OCI-M2 (cell line): ENCODE measurements around the gene MOGAT2.

Source experiments
- DNase-seq: peaks from one replicate; lab custom pipeline; 2025; ENCODE audit not compliant: unreplicated experiment; lab: John Stamatoyannopoulos, UW

Gene MOGAT2

DNA sequence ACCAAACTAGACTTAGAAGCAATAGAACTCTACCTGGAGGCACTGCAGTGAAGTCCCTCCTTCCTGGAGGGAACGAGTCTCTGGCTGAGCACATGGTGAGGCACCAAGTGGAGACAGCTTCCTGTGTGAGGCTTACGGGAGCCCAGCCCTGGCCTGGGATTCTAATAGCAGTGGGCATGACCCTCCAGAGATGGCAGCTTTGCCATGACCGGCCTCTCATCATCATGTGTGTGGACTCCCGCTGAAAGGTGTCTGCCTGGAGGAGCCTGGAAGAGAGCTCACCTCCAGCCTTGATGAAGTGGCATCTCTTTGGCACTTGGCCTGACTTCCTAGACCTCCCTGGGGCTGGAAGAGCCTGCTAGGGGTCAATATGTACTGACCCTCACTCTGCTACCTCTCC lies 58.9 kb downstream of the MOGAT2 start:
- DNase-seq: no peak

DNA sequence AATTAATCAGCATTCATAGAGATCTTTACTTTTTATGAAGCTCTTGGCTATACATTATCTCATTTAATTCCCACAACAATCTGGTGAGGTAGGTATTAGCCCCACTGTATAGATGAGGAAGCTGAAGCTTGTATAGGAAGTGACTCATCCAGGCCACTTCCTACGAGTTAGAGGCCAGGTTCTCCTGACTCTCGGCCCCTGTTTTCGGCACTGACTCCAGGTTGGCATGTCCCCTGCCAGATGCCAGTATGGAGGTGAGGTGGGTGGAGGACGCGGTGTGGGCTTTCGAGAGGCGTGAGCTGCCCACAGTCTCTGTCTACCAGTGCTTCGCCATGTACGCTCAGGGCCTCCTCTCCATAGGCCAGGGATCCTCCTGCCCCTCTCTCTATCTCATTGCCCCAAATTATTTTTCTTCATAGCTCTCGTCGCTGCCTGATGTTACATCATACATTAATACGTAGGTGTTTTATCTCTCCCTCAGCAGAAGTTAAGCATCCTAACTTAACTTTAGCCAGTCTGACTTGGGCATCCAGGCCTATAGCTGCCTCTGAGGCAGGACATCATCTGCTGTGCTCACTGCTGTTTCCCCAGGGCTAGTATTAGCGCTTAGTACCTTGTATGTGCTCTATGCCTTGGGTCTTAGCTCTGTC lies 59.9 kb downstream of the MOGAT2 start:
- DNase-seq: no peak

DNA sequence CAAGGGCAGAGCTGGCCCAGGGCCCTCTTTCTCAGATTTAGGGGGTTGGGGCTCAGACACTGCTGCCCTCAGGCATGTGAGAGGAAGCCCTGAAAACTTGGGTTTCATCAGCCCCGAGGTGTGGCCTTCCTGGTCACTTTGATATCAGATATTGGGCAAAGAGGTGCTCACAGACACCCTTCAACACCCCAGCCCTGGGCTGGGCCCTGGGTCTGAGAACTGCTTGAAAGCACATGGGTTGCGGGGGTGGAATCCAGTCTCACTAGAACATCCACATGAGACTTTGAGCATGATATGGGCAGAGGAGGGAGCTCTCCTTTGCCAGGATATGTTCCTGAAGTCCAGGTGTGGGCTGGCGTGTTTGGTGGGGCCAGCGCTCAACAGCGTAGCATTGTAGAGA lies 61.3 kb downstream of the MOGAT2 start:
- no peak for DNase-seq

DNA sequence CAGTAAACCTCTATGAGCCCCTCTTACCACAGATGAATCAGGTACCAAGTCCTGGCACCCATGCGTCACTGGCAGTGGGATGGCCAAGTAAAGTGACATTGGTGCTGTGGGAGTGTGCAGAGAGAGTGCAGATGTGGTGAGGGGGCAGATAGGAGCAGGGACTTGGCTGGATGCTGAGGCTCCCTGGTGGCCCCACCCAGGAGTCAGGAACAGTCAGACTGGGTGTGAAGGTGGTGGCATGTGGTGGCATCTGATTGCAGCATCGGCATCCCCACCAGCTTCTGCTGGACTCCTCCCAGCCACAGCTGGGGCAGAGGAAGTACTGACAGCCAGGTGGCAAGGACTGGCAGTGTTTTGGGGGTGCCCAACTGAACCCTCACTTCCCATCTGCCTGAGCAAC lies 62.3 kb downstream of the MOGAT2 start:
- DNase-seq: no peak

DNA sequence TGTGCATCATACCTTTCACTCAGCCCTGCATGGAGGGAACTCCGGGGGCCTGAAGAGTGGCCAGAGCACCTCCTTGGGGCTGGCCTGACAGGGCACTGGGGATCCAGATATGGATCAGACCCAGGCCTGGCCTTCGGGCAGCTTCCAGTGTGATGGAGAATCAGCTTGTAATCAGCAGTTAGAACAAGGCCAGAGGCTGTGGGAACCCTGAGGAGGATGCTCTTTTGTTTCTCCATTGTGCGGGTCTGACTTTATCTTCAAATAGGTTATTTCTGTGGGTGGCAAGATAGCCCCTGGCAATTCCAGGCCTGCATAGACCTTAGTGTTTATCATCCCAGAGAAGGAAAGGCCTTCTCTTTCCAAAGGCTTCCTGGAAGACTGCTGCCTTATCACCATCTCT lies 63.2 kb downstream of the MOGAT2 start:
- DNase-seq: no peak

- no peak for DNase-seq
Measured at GRCh38 chr11:75781296-75781695, 63.7 kb downstream of the MOGAT2 start.

DNA sequence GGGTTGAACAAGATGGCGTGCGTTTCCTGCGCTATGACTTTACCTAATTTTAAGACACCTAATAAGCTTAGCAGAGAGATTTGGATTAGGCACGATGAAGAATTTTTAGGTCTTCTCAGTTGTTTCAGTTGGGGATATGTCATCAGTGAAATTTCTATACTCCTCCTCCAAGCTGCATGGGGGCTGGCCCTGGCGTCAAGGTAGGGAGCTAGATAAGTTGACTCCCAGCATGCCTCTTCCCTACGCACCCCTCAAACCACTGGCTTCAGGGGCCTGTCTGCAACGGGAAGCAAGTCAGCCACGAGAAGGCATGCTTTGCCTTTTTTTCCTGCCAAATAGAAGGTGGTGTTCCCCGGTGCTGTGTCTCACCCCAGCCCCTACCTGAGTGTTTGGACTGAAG lies 64.2 kb downstream of the MOGAT2 start:
- no peak for DNase-seq
